CD14-positive monocyte (primary cell): ENCODE results near the gene GNB3. TPM values are rescaled to one million over a fixed set of nuclear protein-coding genes. Genes with fewer than 3 reads are reported as not detected.

Source experiments
- DNase-seq, 3 donors: peaks; one replicate each; pipeline ENCODE4 v3.0.0-alpha.2; 2011 to 2022
- H2AFZ ChIP-seq: 2 replicates; pipeline ENCODE4 v1.6.0; 2012; ENCODE audit warnings: mild to moderate bottlenecking, low read depth, low read length, inconsistent platforms; ENCODE audit not compliant: insufficient read depth, poor library complexity, severe bottlenecking
- H3K27ac ChIP-seq, 2 donors: 1 replicate in 1 of 2; 2 replicates in 1 of 2; pipeline ENCODE4 v1.5.1; 2012 to 2013; ENCODE audit warnings: low read length in 2 of 2, control low read depth in 1 of 2, inconsistent platforms in 1 of 2, low read depth in 1 of 2, mild to moderate bottlenecking in 1 of 2
- H3K27me3 ChIP-seq, 2 donors: one replicate each; pipeline versions ENCODE4 v1.6.0 to v1.6.1; 2011 to 2013; ENCODE audit warnings: low read length in 2 of 2; ENCODE audit not compliant: control insufficient read depth in 2 of 2, insufficient read depth in 2 of 2
- H3K36me3 ChIP-seq, 2 donors: replicated peaks in 1 of 2; 1 replicate in 1 of 2; 2 replicates in 1 of 2; pipeline versions ENCODE4 v1.5.1 to v1.6.1; 2012 to 2013; ENCODE audit warnings: low read length in 2 of 2, control low read depth in 1 of 2, inconsistent platforms in 1 of 2, mild to moderate bottlenecking in 1 of 2; ENCODE audit not compliant: insufficient read depth in 2 of 2, control insufficient read depth in 1 of 2
- H3K4me1 ChIP-seq, 2 donors: 1 replicate in 1 of 2; 2 replicates in 1 of 2; pipeline versions ENCODE4 v1.5.1 to v1.6.1; 2012 to 2013; ENCODE audit warnings: low read length in 2 of 2, control low read depth in 1 of 2, inconsistent platforms in 1 of 2, mild to moderate bottlenecking in 1 of 2, moderate library complexity in 1 of 2; ENCODE audit not compliant: insufficient read depth in 2 of 2, control insufficient read depth in 1 of 2
- H3K4me2 ChIP-seq: replicated peaks from 2 replicates; pipeline ENCODE3; 2012; ENCODE audit warnings: low read length, moderate library complexity, mild to moderate bottlenecking; ENCODE audit not compliant: poor library complexity, severe bottlenecking; ENCODE audit errors: extremely low read depth
- H3K4me3 ChIP-seq, 3 experiments: fragments of 200-600 bp in 1 of 3; sonication (generic) in 1 of 3; replicated peaks in 1 of 3; 1 replicate in 2 of 3; 2 replicates in 1 of 3; pipeline ENCODE4 v1.5.1; 2011 to 2013; ENCODE audit warnings: low read length in 3 of 3, mild to moderate bottlenecking in 3 of 3, control low read depth in 2 of 3, low read depth in 2 of 3, inconsistent platforms in 1 of 3, moderate library complexity in 1 of 3
- H3K79me2 ChIP-seq: 2 replicates; pipeline ENCODE4 v1.6.0; 2012; ENCODE audit warnings: mild to moderate bottlenecking, control low read depth, inconsistent platforms, low read length, moderate library complexity; ENCODE audit not compliant: insufficient read depth
- H3K9ac ChIP-seq: 2 replicates; pipeline ENCODE4 v1.6.0; 2017; ENCODE audit warnings: low read length, mild to moderate bottlenecking; ENCODE audit not compliant: insufficient read depth, poor library complexity, severe bottlenecking
- H3K9me3 ChIP-seq, 2 donors: replicated peaks in 1 of 2; 1 replicate in 1 of 2; 2 replicates in 1 of 2; pipeline versions ENCODE4 v1.5.1 to v1.6.1; 2012 to 2013; ENCODE audit warnings: low read length in 2 of 2, control low read depth in 1 of 2; ENCODE audit not compliant: control insufficient read depth in 1 of 2, insufficient read depth in 1 of 2
- H4K20me1 ChIP-seq: 2 replicates; pipeline ENCODE4 v1.6.0; 2012; ENCODE audit warnings: mild to moderate bottlenecking, low read length, control low read depth, moderate library complexity; ENCODE audit not compliant: insufficient read depth
- H3K27ac Mint-ChIP-seq, 7 donors: one replicate each; pipeline ENCODE4 v1.8.0; 2020; ENCODE audit warnings: mild to moderate bottlenecking in 7 of 7, mixed read lengths in 7 of 7, moderate library complexity in 6 of 7, inconsistent platforms in 2 of 7
- H3K27me3 Mint-ChIP-seq, 3 donors: one replicate each; pipeline ENCODE4 v1.8.0; 2021 to 2022; ENCODE audit warnings: low read depth in 3 of 3, mild to moderate bottlenecking in 3 of 3, mixed read lengths in 3 of 3, moderate library complexity in 3 of 3, inconsistent platforms in 1 of 3
- H3K36me3 Mint-ChIP-seq, 2 donors: one replicate each; pipeline ENCODE4 v1.8.0; 2020; ENCODE audit warnings: mixed read lengths in 2 of 2, inconsistent platforms in 1 of 2, mild to moderate bottlenecking in 1 of 2
- H3K4me1 Mint-ChIP-seq: one replicate; pipeline ENCODE4 v1.8.0; 2020; ENCODE audit warnings: mild to moderate bottlenecking, mixed read lengths
- H3K4me3 Mint-ChIP-seq, 2 donors: one replicate each; pipeline ENCODE4 v1.8.0; 2020; ENCODE audit warnings: mild to moderate bottlenecking in 2 of 2, mixed read lengths in 2 of 2, moderate library complexity in 1 of 2
- H3K9me3 Mint-ChIP-seq, 7 donors: one replicate each; pipeline ENCODE4 v1.8.0; 2020 to 2022; ENCODE audit warnings: mixed read lengths in 7 of 7, mild to moderate bottlenecking in 6 of 7, moderate library complexity in 6 of 7, inconsistent platforms in 2 of 7
- CTCF ChIP-seq: fragments of 200-600 bp; IDR thresholded peaks from one replicate; pipeline ENCODE4 v1.8.0; 2022; ENCODE audit warnings: antibody characterized with exemption, mild to moderate bottlenecking
- WGBS: methylation state at CpG from one replicate; pipeline ENCODE4 v1.1.5; 2013; ENCODE audit warnings: missing lambda C conversion rate; ENCODE audit not compliant: insufficient coverage; 5-methylcytosine and 5-hydroxymethylcytosine counted together
- intact Hi-C, 2 donors: fragments of 100-400 bp; cut with micrococcal nuclease; formaldehyde crosslinking; loops; one replicate each; pipeline versions ENCODE4 v1.15.0 to v1.15.1; 2023
- polyA plus RNA-seq, 3 donors: library from polyadenylated mRNA; depleted of rRNA in 1 of 3; unstranded in 2 of 3; stranded (reverse) in 1 of 3; fragments of 300-500 nt in 2 of 3; fragments of >200 nt in 1 of 3; fragmentation: Illumina TruSeq in 2 of 3; gene quantifications; 1 replicate in 2 of 3; 2 replicates in 1 of 3; pipeline ENCODE4 v1.2.3, GENCODE V29; 2012 to 2021

GNB3 gene
- polyA plus RNA-seq, 3 donors: 0.31 TPM; not detected in 2

- H3K4me3 ChIP-seq: peak overlapping the region in 1 of 3 experiments; percentile 92
- intact Hi-C loops: loop anchor here (5.0 kb wide), 3 partner anchors 36 to 91 kb away; partner anchors contain the start of genes C12orf57 (in 1 of the 2) and RNU7-1 (in 1 of the 2)
- H3K79me2 ChIP-seq: peaks cover 61% of the 10 kb centered on the region
- H3K9ac ChIP-seq: no peak overlapping the region
- no peaks in the 10 kb centered on the region for H3K27me3 ChIP-seq
- H3K27ac ChIP-seq: peak overlapping the region in 1 of 2 donors; percentile 22
- no peak overlapping the region for H2AFZ ChIP-seq
- peak overlapping the region in 4 of 7 donors; percentile 18 to 81 (median 49) for H3K27ac Mint-ChIP-seq
- WGBS: 78% methylated on average over 6 of the region's 12 CpGs
- peaks cover 55% of the 10 kb centered on the region for H4K20me1 ChIP-seq
- H3K4me1 Mint-ChIP-seq: peaks cover 65% of the 10 kb centered on the region
- peak overlapping the region; percentile 96 for H3K4me2 ChIP-seq
- H3K4me3 Mint-ChIP-seq: peak overlapping the region; percentile 87 to 92
- DNase-seq: no peak
- no peaks in the 10 kb centered on the region for H3K9me3 ChIP-seq
- peaks cover 26 to 38% of the 10 kb centered on the region in 2 donors for H3K36me3 Mint-ChIP-seq
- H3K4me1 ChIP-seq: peaks cover 46 to 72% of the 10 kb centered on the region in 2 donors
- no peak for TF ChIP-seq CTCF
- no peaks in the 10 kb centered on the region for H3K9me3 Mint-ChIP-seq
- peaks cover 0 to 3% (median 0%) of the 10 kb centered on the region in 3 donors for H3K27me3 Mint-ChIP-seq
- H3K36me3 ChIP-seq: peaks cover 15 to 21% of the 10 kb centered on the region in 2 donors
These were observed 30.6 kb downstream of the GNB3 start for GRCh38 chr12:6871052-6871957.
